Posterior cingulate gyrus (tissue), 11 donors: Measurements from ENCODE around the gene ADIPOR2.

Source experiments
- DNase-seq, 10 donors: peaks; one replicate each; pipeline versions ENCODE4 v3.0.0 to v3.0.0-alpha.2; 2020 to 2021; ENCODE audit warnings: mixed read lengths in 3 of 10
- intact Hi-C: fragments of 100-400 bp; cut with DNase I; formaldehyde crosslinking; loops from one replicate; pipeline ENCODE4 v1.15.1; 2023

The ADIPOR2 gene

GRCh38 chr12:1836241-1836803, 145.5 kb downstream of the ADIPOR2 start:
- intact Hi-C loops = no loop called here
- DNase-seq = peak in 1 of 10 donors; percentile 76

GRCh38 chr12:1836854-1837421, 146.1 kb downstream of the ADIPOR2 start:
- intact Hi-C loops = no loop called here
- peak in 9 of 10 donors; percentile 67 to 96 (median 79) for DNase-seq

- DNase-seq = peak in 4 of 10 donors; percentile 19 to 81 (median 44)
- intact Hi-C loops = no loop called here
Measured at GRCh38 chr12:1837541-1838204, 146.8 kb downstream of the ADIPOR2 start.
